B cell (primary cell): Measurements from ENCODE around the gene ITGB2.

Source experiments
- CTCF ChIP-seq: fragments of 200-600 bp; IDR thresholded peaks from one replicate; pipeline ENCODE4 v1.8.0; 2022; ENCODE audit warnings: antibody characterized with exemption, mild to moderate bottlenecking
- EZH2 ChIP-seq: IDR thresholded peaks from 2 replicates; pipeline ENCODE4 v1.6.1; 2012; ENCODE audit warnings: borderline replicate concordance, low read depth, mild to moderate bottlenecking, moderate library complexity, low read length; ENCODE audit not compliant: insufficient read depth, poor library complexity, severe bottlenecking

GRCh38 chr21:44920694-44921604, at the start of gene ITGB2:
- no peak for TF ChIP-seq CTCF
- TF ChIP-seq EZH2 = no peak
